ENCODE data around the gene B3GNT2. TPM values are rescaled to one million over a fixed set of nuclear protein-coding genes. Genes with fewer than 3 reads are reported as not detected.

B3GNT2 gene
- total and polyA plus RNA-seq, 9 of the 15 experiments (the other 6 are each of a cell fraction or from before 2014, with no cell fraction given), result 6.0 to 38.9 (median 25.0) TPM

Small RNA genes lying within 50 kb of the gene (microRNA-seq; reads per million reads assigned to microRNA genes)
- not detected for gene MIR5192 (ENCODE audit: borderline microRNAs expressed)

Small RNA genes lying within 50 kb of the gene (small RNA-seq; reads per million reads assigned to genes)
- not detected for gene MIR5192
- gene RN7SL51P, result not detected

Measured in K562 (cell line).